ENCODE results near the gene VASH1.

DNA sequence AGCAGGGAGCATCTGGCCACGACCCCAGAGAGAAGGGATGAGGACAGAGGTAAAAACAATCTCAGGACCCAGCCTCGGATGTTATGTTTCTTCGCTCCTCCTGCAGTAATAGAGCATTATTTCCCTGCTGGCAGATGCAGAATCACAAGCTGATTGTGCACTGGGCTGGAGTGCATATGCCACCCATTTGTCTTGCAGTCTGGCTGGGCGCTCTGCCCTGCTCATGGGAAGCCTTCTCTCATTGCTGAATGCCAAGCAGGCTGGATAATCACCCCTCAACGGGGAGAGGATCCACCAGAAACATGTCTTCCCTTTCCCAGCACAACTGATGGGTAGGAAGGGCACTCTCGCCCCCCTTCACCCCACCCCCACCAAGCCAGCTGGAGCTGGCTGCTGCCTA lies 8.5 kb upstream of the VASH1 start:
- TF ChIP-seq, protein P1, sequence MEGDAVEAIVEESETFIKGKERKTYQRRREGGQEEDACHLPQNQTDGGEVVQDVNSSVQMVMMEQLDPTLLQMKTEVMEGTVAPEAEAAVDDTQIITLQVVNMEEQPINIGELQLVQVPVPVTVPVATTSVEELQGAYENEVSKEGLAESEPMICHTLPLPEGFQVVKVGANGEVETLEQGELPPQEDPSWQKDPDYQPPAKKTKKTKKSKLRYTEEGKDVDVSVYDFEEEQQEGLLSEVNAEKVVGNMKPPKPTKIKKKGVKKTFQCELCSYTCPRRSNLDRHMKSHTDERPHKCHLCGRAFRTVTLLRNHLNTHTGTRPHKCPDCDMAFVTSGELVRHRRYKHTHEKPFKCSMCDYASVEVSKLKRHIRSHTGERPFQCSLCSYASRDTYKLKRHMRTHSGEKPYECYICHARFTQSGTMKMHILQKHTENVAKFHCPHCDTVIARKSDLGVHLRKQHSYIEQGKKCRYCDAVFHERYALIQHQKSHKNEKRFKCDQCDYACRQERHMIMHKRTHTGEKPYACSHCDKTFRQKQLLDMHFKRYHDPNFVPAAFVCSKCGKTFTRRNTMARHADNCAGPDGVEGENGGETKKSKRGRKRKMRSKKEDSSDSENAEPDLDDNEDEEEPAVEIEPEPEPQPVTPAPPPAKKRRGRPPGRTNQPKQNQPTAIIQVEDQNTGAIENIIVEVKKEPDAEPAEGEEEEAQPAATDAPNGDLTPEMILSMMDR (IDR thresholded peaks at IDR 0.05): no peak
- TF ChIP-seq POLR2AphosphoS5 (IDR thresholded peaks at IDR 0.05) (no peak), POLR2A (IDR thresholded peaks at IDR 0.05) (no peak), EP300 (IDR thresholded peaks at IDR 0.05) (no peak)

Measured in sigmoid colon (tissue), 4 donors.